OCI-M1 (cell line): ENCODE results near the gene GHITM.
"Not testable (repeated sequence)": the region's sequence is repeated elsewhere in the genome, so short reads cannot be mapped to it uniquely, and the experiment has no call there.

Experiments
- DNase-seq: peaks from one replicate; lab custom pipeline; 2025; lab: John Stamatoyannopoulos, UW

The GHITM gene

GRCh38 chr10:84176351-84176750 is 37.0 kb downstream of the GHITM start:
- no peak for DNase-seq

DNA sequence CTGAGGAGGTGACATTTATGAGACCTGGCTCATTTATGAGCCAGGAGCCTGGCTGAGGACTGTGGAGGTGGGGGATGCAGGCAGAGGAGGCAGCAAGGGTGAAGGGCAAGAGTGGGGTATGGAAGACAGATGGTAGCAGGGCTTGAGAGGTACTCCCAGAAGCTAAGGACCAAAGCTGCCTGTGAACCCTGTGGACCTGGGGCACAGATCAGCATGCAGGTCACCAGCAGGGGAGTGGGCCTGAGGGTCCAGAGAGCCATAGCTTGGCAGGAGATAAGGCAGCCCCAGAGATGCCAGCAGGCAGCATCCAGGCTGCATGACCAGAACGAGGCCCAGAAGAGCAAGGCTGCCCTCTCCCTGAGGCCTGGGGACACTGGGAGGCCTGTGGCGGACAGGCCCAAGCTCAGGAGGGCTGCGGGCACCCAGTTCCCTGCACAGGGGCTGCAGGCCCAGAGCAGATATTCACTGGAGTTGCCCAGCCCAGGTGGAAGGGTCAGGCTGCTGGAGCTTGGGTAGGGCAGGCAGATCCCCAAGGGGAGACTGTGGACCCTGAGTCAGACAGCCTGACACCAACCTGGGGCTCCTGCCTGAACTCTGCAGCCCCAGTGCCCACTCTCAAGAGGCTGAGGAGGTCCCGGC is 37.6 kb downstream of the GHITM start:
- DNase-seq: no peak

DNA sequence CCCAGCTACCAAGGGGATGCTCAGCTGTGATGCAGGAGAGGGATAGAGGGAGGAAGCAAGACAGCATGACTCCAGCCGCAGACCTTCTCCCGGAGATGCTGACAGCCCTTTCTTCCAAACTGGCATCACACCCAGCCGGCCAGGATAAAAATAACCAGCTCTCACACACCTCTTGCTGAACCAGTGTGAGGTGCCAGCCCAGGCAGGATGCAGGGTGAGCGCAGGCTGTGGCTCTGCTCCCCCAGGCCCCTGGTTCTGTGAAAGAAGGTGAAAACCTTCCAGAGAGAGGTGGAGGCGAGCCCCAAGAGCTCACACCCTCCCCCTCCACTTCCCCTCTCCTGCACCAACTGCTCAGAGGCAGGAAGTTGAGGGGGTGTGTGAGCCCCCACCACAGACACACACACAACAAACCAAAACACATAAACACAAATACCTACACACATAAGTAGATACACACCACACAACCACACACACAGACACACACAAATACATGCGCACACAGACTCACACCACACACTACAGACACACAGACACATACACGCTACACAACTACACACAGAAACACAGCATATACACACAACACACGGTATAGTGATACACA is 38.3 kb downstream of the GHITM start:
- DNase-seq: no peak

- DNase-seq: no peak
These were observed 38.9 kb downstream of the GHITM start for GRCh38 chr10:84178160-84178609.

GRCh38 chr10:84179059-84179710 is 39.9 kb downstream of the GHITM start:
- DNase-seq: no peak

GRCh38 chr10:84180386-84180785 is 41.1 kb downstream of the GHITM start:
- DNase-seq: not testable (repeated sequence)

- no peak for DNase-seq
These were observed 42.3 kb downstream of the GHITM start for GRCh38 chr10:84181631-84182030.

- no peak for DNase-seq
These were observed 45.2 kb downstream of the GHITM start for GRCh38 chr10:84184517-84184916.

GRCh38 chr10:84185526-84186175 is 46.3 kb downstream of the GHITM start:
- DNase-seq: no peak

DNA sequence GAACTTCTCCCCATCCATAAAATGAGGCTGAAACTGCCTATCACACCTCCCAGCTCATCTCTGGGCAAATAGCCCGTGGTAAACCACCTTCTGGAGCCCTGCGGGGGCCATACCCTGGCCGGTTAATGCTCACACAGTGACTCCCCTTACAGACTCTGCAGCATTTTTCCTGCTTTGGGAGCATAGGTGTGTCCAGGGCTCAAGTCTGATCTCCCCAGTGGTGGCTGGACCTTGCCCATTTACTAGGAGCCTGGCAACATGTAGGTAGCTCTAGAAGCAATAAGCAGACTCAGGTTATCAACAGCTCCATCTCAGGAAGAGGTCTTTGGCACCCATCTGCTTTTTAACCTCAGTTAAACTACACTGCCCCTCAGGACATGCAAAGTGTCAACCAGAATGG is 49.5 kb downstream of the GHITM start:
- DNase-seq: no peak

DNA sequence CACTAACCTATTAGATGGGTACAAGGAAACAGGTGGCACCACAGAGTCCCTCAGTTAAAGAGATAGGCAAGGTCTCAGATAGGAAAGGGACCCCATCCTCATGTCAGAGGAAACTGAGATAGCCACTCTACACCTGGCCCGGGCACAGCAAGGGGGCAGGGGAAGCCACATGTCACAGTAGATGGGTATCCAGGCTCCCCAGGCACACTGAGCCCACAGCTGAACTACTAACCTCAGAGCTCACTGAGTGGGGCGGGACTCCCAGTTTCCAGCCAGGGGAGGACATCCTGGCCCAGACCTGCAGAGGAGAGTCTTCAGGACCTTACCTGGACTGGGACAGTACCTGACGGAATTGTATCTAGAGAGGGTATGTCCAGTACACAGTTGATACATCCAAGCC is 51.3 kb downstream of the GHITM start:
- DNase-seq: no peak

DNA sequence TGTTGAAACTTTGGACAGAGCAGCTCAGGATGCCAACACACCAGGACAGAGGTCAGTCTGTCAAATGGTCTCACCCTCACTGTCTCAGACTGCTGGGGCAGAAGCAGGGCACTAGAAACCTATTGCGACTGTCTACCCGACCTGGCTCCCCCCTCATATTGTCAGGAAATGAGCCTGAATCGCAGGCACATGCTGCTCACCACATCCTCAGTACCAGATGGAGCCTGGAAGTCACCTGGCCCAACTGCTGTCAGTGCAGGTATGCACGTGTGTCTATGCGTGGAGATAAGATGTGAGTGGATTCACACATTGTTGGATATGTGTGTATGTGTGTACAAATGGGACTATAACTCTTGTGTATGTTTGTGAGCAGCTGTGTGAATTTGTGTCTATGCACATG is 51.8 kb downstream of the GHITM start:
- DNase-seq: no peak

DNA sequence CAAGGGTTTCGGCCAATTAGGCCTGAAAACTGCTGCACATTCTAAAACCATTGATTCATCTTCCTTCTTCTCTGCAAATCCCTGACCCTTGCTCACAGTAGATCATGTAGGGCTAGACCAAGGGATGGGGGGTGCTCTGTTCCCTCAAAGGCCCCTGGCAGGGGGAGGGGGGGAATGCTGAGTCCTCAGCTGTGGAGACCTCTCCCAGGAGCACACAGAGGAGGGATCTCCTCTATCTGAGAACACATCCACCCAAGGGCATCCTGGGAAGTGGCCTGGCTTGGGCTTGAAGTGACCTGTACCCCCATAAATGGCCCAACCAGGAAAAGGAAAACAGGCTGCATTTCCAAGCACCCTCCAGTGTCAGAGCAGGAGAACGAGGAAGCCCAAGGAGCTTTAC is 54.0 kb downstream of the GHITM start:
- DNase-seq: no peak

DNA sequence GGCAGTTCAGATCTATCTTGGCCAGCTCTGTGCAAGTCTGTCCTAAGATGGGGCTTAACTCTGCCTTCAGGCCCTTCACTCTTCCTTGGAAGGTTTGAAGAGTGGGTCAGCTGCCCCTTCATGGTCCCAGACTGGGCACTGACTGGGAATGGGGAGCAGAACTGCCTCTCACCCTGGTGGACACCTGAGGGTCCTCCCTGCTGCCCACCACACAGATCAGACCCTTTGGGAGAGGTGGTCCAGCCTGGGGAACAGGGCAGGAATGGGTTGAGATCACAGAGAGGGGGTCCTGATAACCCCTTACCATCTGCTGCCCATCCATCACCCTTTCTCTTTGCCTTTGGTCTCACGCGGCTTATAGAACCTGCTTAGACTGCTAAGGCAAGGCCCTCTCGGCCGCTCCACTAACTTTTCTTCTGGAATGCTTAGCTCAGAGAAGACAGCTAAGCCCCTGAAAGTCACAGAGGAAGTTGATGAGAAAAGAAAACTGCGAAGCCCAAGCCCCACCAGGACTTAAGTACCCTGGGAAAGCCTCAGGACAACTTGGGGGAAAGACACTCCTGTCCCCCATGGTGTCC is 54.6 kb downstream of the GHITM start:
- DNase-seq: no peak

GRCh38 chr10:84194424-84195043 is 55.2 kb downstream of the GHITM start, which contains the start of gene CDHR1:
TSS of gene CDHR1 (plus strand) at chr10:84194537. CDS start at chr10:84194761, 224 bp downstream.
- no peak for DNase-seq

GRCh38 chr10:84195044-84195830 is 55.9 kb downstream of the GHITM start:
- DNase-seq: no peak

- DNase-seq: no peak
These were observed 56.8 kb downstream of the GHITM start for GRCh38 chr10:84196083-84196482.

DNA sequence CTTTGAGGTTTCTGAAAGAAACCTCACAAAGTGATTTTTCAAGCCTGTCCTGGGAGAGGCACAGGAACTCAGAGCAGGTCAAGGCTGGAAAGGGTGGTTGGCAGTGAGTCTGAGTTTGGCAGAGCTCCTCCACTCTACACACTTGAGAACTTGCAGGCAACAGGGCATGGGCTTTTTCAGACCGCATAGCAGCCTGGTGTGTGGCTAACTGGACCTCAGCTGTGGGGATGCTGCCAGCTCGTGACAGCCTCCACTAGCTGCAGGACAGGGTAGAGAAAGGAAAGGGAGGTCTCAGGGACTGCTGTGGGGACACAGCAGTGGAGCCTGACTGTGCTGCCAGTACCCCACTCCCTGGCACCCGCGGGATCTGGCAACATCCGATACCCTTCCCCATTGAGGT is 57.6 kb downstream of the GHITM start:
- no peak for DNase-seq

DNA sequence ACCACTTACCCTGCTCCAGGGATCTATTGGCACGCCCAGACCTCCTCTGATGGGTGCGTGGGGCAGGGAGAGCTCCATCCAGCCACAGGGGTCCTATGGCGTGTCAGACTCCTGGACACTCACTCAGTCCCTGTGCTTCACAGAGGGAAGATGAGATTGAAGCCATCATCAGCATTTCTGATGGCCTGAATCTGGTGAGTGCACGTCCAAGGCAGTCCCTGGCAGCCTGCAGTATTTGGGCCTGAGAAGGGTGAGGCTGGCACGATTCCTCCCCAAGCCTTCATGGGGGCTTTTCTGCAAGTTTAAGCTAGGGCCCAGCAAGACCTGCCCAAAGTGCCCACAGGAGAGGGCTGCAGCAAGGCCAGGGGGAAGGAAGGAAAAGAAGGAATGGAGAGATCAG is 58.3 kb downstream of the GHITM start:
- no peak for DNase-seq

DNA sequence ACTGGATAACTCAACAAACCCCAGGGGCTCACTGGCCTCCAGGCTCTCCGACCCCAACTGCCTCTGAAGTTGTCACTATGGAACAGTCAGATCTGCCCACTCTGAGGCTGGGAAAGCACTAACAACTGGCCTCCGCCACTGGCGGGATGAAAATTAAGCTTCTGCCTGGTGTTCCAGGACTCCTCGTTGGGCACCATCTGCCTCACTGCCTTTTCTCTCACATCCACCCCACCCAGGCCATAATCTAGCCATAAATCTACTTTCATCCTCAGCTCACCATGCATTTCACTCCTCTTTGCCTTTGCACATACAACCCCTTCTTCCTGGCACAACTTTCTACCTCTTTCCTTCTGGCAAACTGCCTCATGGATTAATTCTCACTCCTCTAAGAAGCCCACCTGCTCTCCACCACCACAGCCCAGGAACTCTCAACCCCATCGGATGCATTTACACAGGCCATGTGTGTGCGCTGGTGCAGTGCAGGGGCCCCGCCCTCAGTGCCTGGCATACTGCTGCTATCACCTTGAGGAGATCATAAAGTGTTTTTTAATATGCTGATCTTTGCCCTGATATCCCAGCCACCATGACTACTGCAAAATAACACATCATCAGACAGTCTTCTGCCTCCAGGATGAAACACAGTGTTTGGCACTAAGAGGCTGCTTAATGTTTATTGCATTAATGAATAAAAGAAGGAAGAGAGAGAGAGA is 59.1 kb downstream of the GHITM start:
- DNase-seq: no peak
